Measurements from ENCODE around the gene BCL11A. TPM values are rescaled to one million over a fixed set of nuclear protein-coding genes. Genes with fewer than 3 reads are reported as not detected.

Gene BCL11A
- total RNA-seq, 1 donor from 2014 or later: 13.4 TPM

DNA sequence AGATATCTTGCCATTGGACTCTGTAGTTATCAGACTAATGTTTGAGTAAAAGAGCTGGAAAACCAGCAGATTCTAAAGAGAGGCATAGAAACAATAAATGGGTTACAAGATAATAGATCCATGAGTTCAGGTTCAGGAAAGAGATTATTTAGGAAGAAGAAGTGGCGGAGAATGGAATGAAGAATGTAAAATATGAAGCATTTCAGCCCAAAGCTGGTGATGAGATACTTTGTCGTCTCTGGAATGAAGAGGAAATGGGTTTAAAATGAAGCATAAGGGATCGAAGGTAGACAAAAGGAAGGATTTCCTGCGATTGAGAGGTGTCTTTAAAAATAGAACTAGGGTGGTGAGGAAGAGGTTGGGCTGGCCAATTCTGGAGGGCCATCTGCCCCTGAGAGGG is 36.6 kb downstream of the BCL11A start:
- Mint-ChIP-seq H3K9me3 (ENCODE audit: low read depth) (no peaks in the 10 kb centered on the region), H3K4me3 (ENCODE audit: unreplicated experiment) (peak overlapping the region; percentile 68), H3K27ac (ENCODE audit: unreplicated experiment) (peak overlapping the region; percentile 100), H3K27me3 (ENCODE audit: low read depth) (no peaks in the 10 kb centered on the region), H3K36me3 (ENCODE audit: low read depth) (no peaks in the 10 kb centered on the region), H3K4me1 (ENCODE audit: low read depth) (peaks cover 42% of the 10 kb centered on the region)
- DNase-seq (ENCODE audit: low spot score): no peak
- TF ChIP-seq, protein P1, sequence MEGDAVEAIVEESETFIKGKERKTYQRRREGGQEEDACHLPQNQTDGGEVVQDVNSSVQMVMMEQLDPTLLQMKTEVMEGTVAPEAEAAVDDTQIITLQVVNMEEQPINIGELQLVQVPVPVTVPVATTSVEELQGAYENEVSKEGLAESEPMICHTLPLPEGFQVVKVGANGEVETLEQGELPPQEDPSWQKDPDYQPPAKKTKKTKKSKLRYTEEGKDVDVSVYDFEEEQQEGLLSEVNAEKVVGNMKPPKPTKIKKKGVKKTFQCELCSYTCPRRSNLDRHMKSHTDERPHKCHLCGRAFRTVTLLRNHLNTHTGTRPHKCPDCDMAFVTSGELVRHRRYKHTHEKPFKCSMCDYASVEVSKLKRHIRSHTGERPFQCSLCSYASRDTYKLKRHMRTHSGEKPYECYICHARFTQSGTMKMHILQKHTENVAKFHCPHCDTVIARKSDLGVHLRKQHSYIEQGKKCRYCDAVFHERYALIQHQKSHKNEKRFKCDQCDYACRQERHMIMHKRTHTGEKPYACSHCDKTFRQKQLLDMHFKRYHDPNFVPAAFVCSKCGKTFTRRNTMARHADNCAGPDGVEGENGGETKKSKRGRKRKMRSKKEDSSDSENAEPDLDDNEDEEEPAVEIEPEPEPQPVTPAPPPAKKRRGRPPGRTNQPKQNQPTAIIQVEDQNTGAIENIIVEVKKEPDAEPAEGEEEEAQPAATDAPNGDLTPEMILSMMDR (IDR thresholded peaks at IDR 0.05): no peak

DNA sequence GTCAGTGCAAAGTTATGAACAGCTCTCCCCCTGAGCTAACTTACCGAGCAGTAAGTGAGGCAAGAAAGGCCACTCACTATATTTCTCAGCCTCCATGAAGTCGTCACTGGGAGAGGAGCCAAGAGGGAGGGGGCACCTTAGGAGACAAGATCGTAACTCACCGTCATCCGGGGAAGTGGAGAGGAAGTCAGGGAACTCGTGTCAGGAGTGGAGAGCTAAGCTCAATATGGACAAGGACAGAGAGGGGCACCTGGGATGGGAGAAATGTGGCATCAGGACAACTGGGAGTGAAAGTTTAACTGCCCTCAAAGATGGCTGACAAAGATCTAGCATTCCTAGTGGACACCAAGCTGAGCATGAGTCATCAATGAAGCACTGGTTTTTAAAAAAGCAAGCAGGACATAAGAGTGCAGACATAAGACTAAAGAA is 37.1 kb downstream of the BCL11A start:
- Mint-ChIP-seq H3K4me1 (ENCODE audit: low read depth) (peaks cover 42% of the 10 kb centered on the region), H3K27ac (ENCODE audit: unreplicated experiment) (peak overlapping the region; percentile 100), H3K36me3 (ENCODE audit: low read depth) (no peaks in the 10 kb centered on the region), H3K9me3 (ENCODE audit: low read depth) (no peaks in the 10 kb centered on the region), H3K4me3 (ENCODE audit: unreplicated experiment) (peak overlapping the region; percentile 68), H3K27me3 (ENCODE audit: low read depth) (no peaks in the 10 kb centered on the region)
- DNase-seq (ENCODE audit: low spot score): no peak
- TF ChIP-seq, protein P1 (IDR thresholded peaks at IDR 0.05): no peak

DNA sequence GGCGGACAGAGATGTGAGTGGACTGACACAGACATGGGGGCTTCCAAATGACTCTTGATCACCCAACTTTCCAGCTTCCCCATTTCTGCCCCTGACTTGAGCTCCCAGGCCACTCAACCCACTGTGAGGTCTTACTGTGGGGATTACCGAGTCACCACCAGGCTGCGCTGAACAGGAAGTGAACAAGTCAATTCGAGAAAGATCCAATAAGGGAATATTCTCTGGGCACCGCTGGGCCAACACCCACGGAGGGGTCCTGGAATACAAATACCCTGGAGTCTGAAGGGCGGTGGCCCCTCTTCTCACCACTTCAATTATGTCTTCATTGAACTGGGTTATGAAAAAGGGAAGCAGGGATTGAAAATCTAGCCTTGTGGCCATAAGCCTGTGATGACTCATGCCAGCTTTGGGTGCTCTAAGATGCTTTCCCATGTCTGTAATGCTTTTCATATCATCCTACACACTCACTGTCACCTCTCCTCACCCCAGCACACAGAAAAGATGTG is 37.7 kb downstream of the BCL11A start:
- TF ChIP-seq, protein P1 (IDR thresholded peaks at IDR 0.05): peak; percentile 57
- no peaks in the 10 kb centered on the region for H3K27me3 Mint-ChIP-seq (ENCODE audit: low read depth)
- H3K27ac Mint-ChIP-seq (ENCODE audit: unreplicated experiment): peak overlapping the region; percentile 100
- no peaks in the 10 kb centered on the region for H3K36me3 Mint-ChIP-seq (ENCODE audit: low read depth)
- no peak for DNase-seq (ENCODE audit: low spot score)
- no peaks in the 10 kb centered on the region for H3K9me3 Mint-ChIP-seq (ENCODE audit: low read depth)
- H3K4me1 Mint-ChIP-seq (ENCODE audit: low read depth): peaks cover 42% of the 10 kb centered on the region
- H3K4me3 Mint-ChIP-seq (ENCODE audit: unreplicated experiment): peak overlapping the region; percentile 68

DNA sequence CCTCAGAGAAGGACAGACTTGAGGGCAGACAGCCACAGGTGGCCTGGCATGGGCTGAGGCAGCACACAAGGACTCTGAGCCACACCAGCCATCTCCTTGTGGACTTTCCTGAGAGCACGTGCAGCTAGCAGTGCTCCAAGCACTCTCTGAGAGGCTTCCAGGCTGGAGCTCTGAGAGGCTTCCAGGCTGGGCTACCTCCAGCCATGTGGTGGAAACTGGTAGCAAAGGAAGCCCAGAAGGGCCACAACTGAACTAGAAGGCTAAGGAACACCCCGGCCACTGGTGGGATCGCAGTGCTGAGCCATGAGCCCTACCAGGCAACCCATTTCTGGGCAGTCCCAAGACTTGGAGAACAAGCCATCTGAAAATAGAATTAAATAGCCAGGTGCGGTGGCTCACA is 39.5 kb downstream of the BCL11A start:
- TF ChIP-seq, protein P1 (IDR thresholded peaks at IDR 0.05): no peak
- Mint-ChIP-seq H3K36me3 (ENCODE audit: low read depth) (no peaks in the 10 kb centered on the region), H3K4me3 (ENCODE audit: unreplicated experiment) (no peak overlapping the region), H3K4me1 (ENCODE audit: low read depth) (peaks cover 40% of the 10 kb centered on the region), H3K27me3 (ENCODE audit: low read depth) (no peaks in the 10 kb centered on the region), H3K9me3 (ENCODE audit: low read depth) (no peaks in the 10 kb centered on the region), H3K27ac (ENCODE audit: unreplicated experiment) (no peak overlapping the region)
- DNase-seq (ENCODE audit: low spot score): no peak

DNA sequence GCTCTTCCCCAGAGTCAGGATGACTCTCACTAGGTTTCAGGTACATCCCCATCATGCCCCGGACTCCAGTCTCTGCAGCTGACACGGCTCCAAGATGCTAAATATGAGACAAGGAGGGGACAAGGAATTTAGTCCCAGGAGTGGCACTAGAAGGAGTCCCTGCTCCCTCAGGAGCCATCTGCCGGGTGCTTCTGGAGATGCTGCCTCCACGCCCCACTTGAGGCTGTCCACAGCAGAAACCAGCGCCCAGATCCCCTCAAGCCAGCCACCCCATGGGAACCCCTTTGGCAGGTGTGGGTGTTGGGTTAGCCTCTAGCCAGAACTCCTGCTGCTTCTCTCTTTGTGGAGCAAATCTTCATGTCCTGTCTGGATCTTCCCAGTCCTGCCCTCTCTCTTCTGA is 40.3 kb downstream of the BCL11A start:
- H3K4me3 Mint-ChIP-seq (ENCODE audit: unreplicated experiment): no peak overlapping the region
- H3K9me3 Mint-ChIP-seq (ENCODE audit: low read depth): no peaks in the 10 kb centered on the region
- no peak overlapping the region for H3K27ac Mint-ChIP-seq (ENCODE audit: unreplicated experiment)
- peaks cover 40% of the 10 kb centered on the region for H3K4me1 Mint-ChIP-seq (ENCODE audit: low read depth)
- H3K36me3 Mint-ChIP-seq (ENCODE audit: low read depth): no peaks in the 10 kb centered on the region
- TF ChIP-seq, protein P1 (IDR thresholded peaks at IDR 0.05): no peak
- no peaks in the 10 kb centered on the region for H3K27me3 Mint-ChIP-seq (ENCODE audit: low read depth)
- no peak for DNase-seq (ENCODE audit: low spot score)

All from chondrocyte (in vitro differentiated cells).